Endothelial cell of umbilical vein (primary cell): ENCODE data around the gene SELPLG. TPM values are rescaled to one million over a fixed set of nuclear protein-coding genes. Genes with fewer than 3 reads are reported as not detected.

Experiments
- BruUV-seq: library from RNA; stranded (reverse); fragments of 400-500 nt; replicated peaks from 2 replicates; lab custom pipeline; 2021; lab: Mats Ljungman, UMichigan
- CTCF ChIA-PET: fragments of 300-600, 350-600 bp; sonication (Branson Sonifier 250); formaldehyde crosslinking; loops from one replicate; lab custom pipeline; 2021; ENCODE audit warnings: antibody characterized with exemption, inconsistent platforms; lab: Charles Lee
- POLR2A ChIA-PET: fragments of 300-600, 350-600 bp; sonication (Branson Sonifier 250); formaldehyde crosslinking; loops from one replicate; lab custom pipeline; 2021; ENCODE audit warnings: antibody characterized with exemption, inconsistent platforms; lab: Charles Lee
- DNase-seq: peaks from one replicate; pipeline ENCODE4 v3.0.0-alpha.2; 2011; ENCODE audit warnings: low read depth, low spot score
- FAIRE-seq: peaks from 2 replicates; lab custom pipeline; 2011; peaks lifted over from hg19 to GRCh38; lab: Jason Lieb, UNC
- H2AFZ ChIP-seq: 2 replicates; pipeline ENCODE4 v1.6.0; 2012; ENCODE audit warnings: low read depth, low read length, control low read depth, inconsistent platforms
- H3K27ac ChIP-seq: 2 replicates; pipeline ENCODE4 v1.5.1; 2011; ENCODE audit warnings: low read depth, mild to moderate bottlenecking, control low read depth, low read length, moderate library complexity; ENCODE audit not compliant: insufficient read depth
- H3K27me3 ChIP-seq, 2 experiments: 2 replicates each; pipeline versions ENCODE4 v1.6.0 to v1.6.1; 2011; ENCODE audit warnings: low read length in 2 of 2, mixed read lengths in 1 of 2; ENCODE audit not compliant: control insufficient read depth in 2 of 2, insufficient read depth in 2 of 2
- H3K36me3 ChIP-seq, 2 experiments: 2 replicates in 1 of 2; 3 replicates in 1 of 2; pipeline ENCODE4 v1.5.1; 2011; ENCODE audit warnings: low read length in 2 of 2, mild to moderate bottlenecking in 1 of 2, moderate library complexity in 1 of 2; ENCODE audit not compliant: control insufficient read depth in 2 of 2, insufficient read depth in 2 of 2; ENCODE audit errors: extremely low read depth in 1 of 2
- H3K4me1 ChIP-seq: 3 replicates; pipeline ENCODE4 v1.5.1; 2011; ENCODE audit warnings: mild to moderate bottlenecking, low read length; ENCODE audit not compliant: control insufficient read depth, insufficient read depth; ENCODE audit errors: extremely low read depth
- H3K4me2 ChIP-seq: 2 replicates; pipeline ENCODE4 v1.6.1; 2011; ENCODE audit warnings: low read length, control low read depth, mixed read lengths; ENCODE audit not compliant: insufficient read depth
- H3K4me3 ChIP-seq, 3 experiments: fragments of 200-600 bp in 1 of 3; sonication (generic), shearing (Covaris generic) in 1 of 3; replicated peaks in 1 of 3; 2 replicates each; pipeline ENCODE4 v1.5.1; 2011 to 2016; ENCODE audit warnings: control low read depth in 3 of 3, low read length in 3 of 3, mild to moderate bottlenecking in 2 of 3, inconsistent platforms in 1 of 3, low read depth in 1 of 3, moderate library complexity in 1 of 3; ENCODE audit not compliant: insufficient read depth in 1 of 3
- H3K79me2 ChIP-seq: 2 replicates; pipeline ENCODE4 v1.6.0; 2012; ENCODE audit warnings: low read length, inconsistent platforms; ENCODE audit not compliant: control insufficient read depth, insufficient read depth
- H3K9ac ChIP-seq: replicated peaks from 2 replicates; pipeline ENCODE3; 2011; ENCODE audit warnings: low read length, control low read depth; ENCODE audit not compliant: insufficient read depth; ENCODE audit errors: extremely low read depth
- H3K9me1 ChIP-seq: replicated peaks from 3 replicates; pipeline ENCODE4 v1.6.0; 2011; ENCODE audit warnings: mild to moderate bottlenecking, low read length; ENCODE audit not compliant: control insufficient read depth, insufficient read depth; ENCODE audit errors: extremely low read depth
- H3K9me3 ChIP-seq: replicated peaks from 2 replicates; pipeline ENCODE4 v1.5.1; 2012; ENCODE audit warnings: low read length, inconsistent platforms; ENCODE audit not compliant: control insufficient read depth, insufficient read depth
- H4K20me1 ChIP-seq: replicated peaks from 2 replicates; pipeline ENCODE3; 2011; ENCODE audit warnings: mild to moderate bottlenecking, low read length; ENCODE audit not compliant: control insufficient read depth, insufficient read depth; ENCODE audit errors: extremely low read depth
- EZH2 ChIP-seq: IDR thresholded peaks from 2 replicates; pipeline ENCODE4 v1.6.1; 2012; ENCODE audit warnings: borderline replicate concordance, low read depth, mild to moderate bottlenecking, moderate library complexity, low read length, inconsistent platforms; ENCODE audit not compliant: severe bottlenecking
- FOS ChIP-seq: IDR thresholded peaks from 2 replicates; pipeline ENCODE4 v1.6.1; 2011; ENCODE audit warnings: mild to moderate bottlenecking, low read length, moderate library complexity, borderline replicate concordance; ENCODE audit not compliant: insufficient read depth
- GATA2 ChIP-seq: IDR thresholded peaks from 2 replicates; pipeline ENCODE4 v1.7.0; 2011; ENCODE audit warnings: low read depth, mild to moderate bottlenecking, moderate library complexity, mixed read lengths, low read length; ENCODE audit not compliant: insufficient read length, insufficient read depth
- JUN ChIP-seq: IDR thresholded peaks from 2 replicates; pipeline ENCODE4 v1.6.1; 2011; ENCODE audit warnings: borderline replicate concordance, low read depth; ENCODE audit not compliant: insufficient read length, insufficient read depth
- MYC ChIP-seq: IDR thresholded peaks from one replicate; pipeline ENCODE4 v1.6.1; 2011; ENCODE audit warnings: mild to moderate bottlenecking, low read depth, low read length
- POLR2A ChIP-seq: IDR thresholded peaks from 2 replicates; pipeline ENCODE4 v1.6.1; 2012; ENCODE audit warnings: low read depth, mild to moderate bottlenecking, control low read depth, low read length
- POLR2AphosphoS5 ChIP-seq: IDR thresholded peaks from 2 replicates; pipeline ENCODE4 v1.6.1; 2012; ENCODE audit warnings: low read depth, mild to moderate bottlenecking, control low read depth, low read length, moderate library complexity; ENCODE audit not compliant: insufficient read depth
- dilution Hi-C: fragments of 300-500 bp; cut with MboI; formaldehyde crosslinking; loops from one replicate; pipeline ENCODE4 v1.15.0; 2019; ENCODE audit warnings: low sequenced_read_pairs; ENCODE audit not compliant: extremely low pct_ligation_motif_present
- intact Hi-C: fragments of 100-400 bp; cut with micrococcal nuclease; formaldehyde crosslinking; loops from one replicate; pipeline ENCODE4 v1.10.0; 2022
- polyA plus RNA-seq, 4 experiments: library from polyadenylated mRNA; depleted of rRNA in 3 of 4; stranded (reverse) in 3 of 4; unstranded in 1 of 4; fragments of >200 nt; gene quantifications; 2 replicates each; pipeline versions ENCODE4 v1.2.1 to v1.2.3, GENCODE V29; 2011 to 2012; ENCODE audit warnings: missing spikeins in 1 of 4
- total RNA-seq: library from RNA; stranded (reverse); gene quantifications from 2 replicates; pipeline ENCODE4 v1.2.3, GENCODE V29; 2021
- TF ChIP-seq, protein P1 (sequence below): IDR thresholded peaks from 2 replicates; pipeline ENCODE4 v1.6.1; 2011; ENCODE audit not compliant: insufficient read depth, insufficient read length
- TF ChIP-seq, protein P2 (sequence below), 2 donors: IDR thresholded peaks; 1 replicate in 1 of 2; 2 replicates in 1 of 2; pipeline ENCODE4 v1.5.1; 2011; ENCODE audit warnings: low read length in 2 of 2, mild to moderate bottlenecking in 2 of 2, moderate library complexity in 2 of 2, control low read depth in 1 of 2, inconsistent platforms in 1 of 2, low read depth in 1 of 2; ENCODE audit not compliant: insufficient read depth in 1 of 2; ENCODE audit errors: extremely low read depth in 1 of 2

Gene SELPLG
- total and polyA plus RNA-seq, 2 donors (not counting 3 experiments of a cell fraction or from before 2014, with no cell fraction given), result 1.0 to 1.2 TPM

DNA sequence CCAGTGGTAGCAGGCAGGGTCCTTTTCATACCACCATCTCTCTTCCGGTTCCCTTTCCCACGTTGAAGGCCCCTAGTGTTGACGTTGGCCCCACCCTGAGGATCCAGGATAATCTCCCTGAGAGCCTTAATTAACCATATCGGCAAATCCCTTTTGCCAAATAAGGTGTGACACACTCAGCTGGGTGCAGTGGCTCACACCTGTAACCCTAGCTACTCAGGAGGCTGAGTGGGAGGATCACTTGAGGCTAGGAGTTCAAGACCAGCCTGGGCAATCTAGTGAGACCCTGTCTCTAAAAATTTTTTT is 33.0 kb downstream of the SELPLG start:
- ChIA-PET CTCF (interaction anchor here (0.6 to 1.6 kb wide), 2 partner anchors 17 to 208 kb away, joined by 3 to 8 read pairs; no protein-coding TSS in a partner anchor), POLR2A (no interaction called here)
- Histone ChIP-seq H3K9me1 (no peaks in the 10 kb centered on the region), H3K9ac (no peak overlapping the region), H3K4me2 (no peak overlapping the region), H3K9me3 (no peaks in the 10 kb centered on the region), H3K4me1 (no peaks in the 10 kb centered on the region), H3K27ac (no peak overlapping the region), H4K20me1 (no peaks in the 10 kb centered on the region), H2AFZ (no peak overlapping the region), H3K4me3 (no peak overlapping the region), H3K79me2 (no peaks in the 10 kb centered on the region), H3K36me3 (no peaks in the 10 kb centered on the region), H3K27me3 (no peaks in the 10 kb centered on the region)
- BruUV-seq, result no TSS peak
- DNase-seq (no peak), FAIRE-seq (no peak)
- dilution Hi-C loops (no loop called here), intact Hi-C loops (no loop called here)
- TF ChIP-seq GATA2, result no peak
- no peak for TF ChIP-seq POLR2AphosphoS5
- TF ChIP-seq FOS, result no peak
- TF ChIP-seq, protein P1, sequence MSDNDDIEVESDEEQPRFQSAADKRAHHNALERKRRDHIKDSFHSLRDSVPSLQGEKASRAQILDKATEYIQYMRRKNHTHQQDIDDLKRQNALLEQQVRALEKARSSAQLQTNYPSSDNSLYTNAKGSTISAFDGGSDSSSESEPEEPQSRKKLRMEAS, result no peak
- TF ChIP-seq EZH2, result no peak
- TF ChIP-seq MYC, result no peak
- no peak for TF ChIP-seq POLR2A
- TF ChIP-seq JUN, result no peak
- TF ChIP-seq, protein P2, sequence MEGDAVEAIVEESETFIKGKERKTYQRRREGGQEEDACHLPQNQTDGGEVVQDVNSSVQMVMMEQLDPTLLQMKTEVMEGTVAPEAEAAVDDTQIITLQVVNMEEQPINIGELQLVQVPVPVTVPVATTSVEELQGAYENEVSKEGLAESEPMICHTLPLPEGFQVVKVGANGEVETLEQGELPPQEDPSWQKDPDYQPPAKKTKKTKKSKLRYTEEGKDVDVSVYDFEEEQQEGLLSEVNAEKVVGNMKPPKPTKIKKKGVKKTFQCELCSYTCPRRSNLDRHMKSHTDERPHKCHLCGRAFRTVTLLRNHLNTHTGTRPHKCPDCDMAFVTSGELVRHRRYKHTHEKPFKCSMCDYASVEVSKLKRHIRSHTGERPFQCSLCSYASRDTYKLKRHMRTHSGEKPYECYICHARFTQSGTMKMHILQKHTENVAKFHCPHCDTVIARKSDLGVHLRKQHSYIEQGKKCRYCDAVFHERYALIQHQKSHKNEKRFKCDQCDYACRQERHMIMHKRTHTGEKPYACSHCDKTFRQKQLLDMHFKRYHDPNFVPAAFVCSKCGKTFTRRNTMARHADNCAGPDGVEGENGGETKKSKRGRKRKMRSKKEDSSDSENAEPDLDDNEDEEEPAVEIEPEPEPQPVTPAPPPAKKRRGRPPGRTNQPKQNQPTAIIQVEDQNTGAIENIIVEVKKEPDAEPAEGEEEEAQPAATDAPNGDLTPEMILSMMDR (IDR thresholded peaks at IDR 0.05; ENCODE audit: extremely low read depth in 1 of 2, insufficient read depth in 1 of 2, low read depth in 1 of 2, low read length in 2 of 2), result no peak
